ENCODE data around the gene SARS1. TPM values are rescaled to one million over a fixed set of nuclear protein-coding genes. Genes with fewer than 3 reads are reported as not detected.
A peak's percentile ranks its signal among the peaks of the same experiment; 100 is the strongest.

SARS1 gene
- total and polyA plus RNA-seq, 2 of the 13 experiments (the other 11 are each of a cell fraction or from before 2014, with no cell fraction given), result 103 to 134 TPM

- TF ChIP-seq HOXD1 (CRISPR knock-in tag; IDR thresholded peaks at IDR 0.05) (peak; percentile 49; the same call in 1 of the 2 replicates), REPIN1 (CRISPR knock-in tag; IDR thresholded peaks at IDR 0.05; ENCODE audit: borderline replicate concordance, low read depth) (peak; percentile 99), ZBTB20 (CRISPR knock-in tag; IDR thresholded peaks at IDR 0.05; ENCODE audit: borderline replicate concordance, low read depth) (peak; percentile 95; the same call in 1 of the 2 replicates), TBX2 (CRISPR knock-in tag; IDR thresholded peaks at IDR 0.05; ENCODE audit: borderline replicate concordance) (peak; percentile 69), ZNF138 (CRISPR knock-in tag; IDR thresholded peaks at IDR 0.05; ENCODE audit: low read depth) (0 out of 2 replicates have a peak, but pooled peaks have one; percentile 53), KMT2B (CRISPR knock-in tag; IDR thresholded peaks at IDR 0.05) (peak; percentile 83), HNF1A (IDR thresholded peaks at IDR 0.05; ENCODE audit: low read depth) (no peak), HNF1A (CRISPR knock-in tag; IDR thresholded peaks at IDR 0.05; ENCODE audit: borderline replicate concordance) (peak; percentile 65; the same call in 1 of the 2 replicates), KLF11 (CRISPR knock-in tag; IDR thresholded peaks at IDR 0.05) (peak; percentile 54; the same call in 1 of the 2 replicates), ZSCAN5A (CRISPR knock-in tag; IDR thresholded peaks at IDR 0.05; ENCODE audit: borderline replicate concordance) (peak; percentile 56; the same call in 1 of the 2 replicates), YEATS2 (CRISPR knock-in tag; IDR thresholded peaks at IDR 0.05; ENCODE audit: borderline replicate concordance) (peak; percentile 69; the same call in 1 of the 2 replicates), MXI1 (IDR thresholded peaks at IDR 0.05; ENCODE audit: borderline replicate concordance, low read depth, low read length) (peak; percentile 71; the same call in 1 of the 3 replicates), KDM4B (CRISPR knock-in tag; IDR thresholded peaks at IDR 0.05) (peak; percentile 89; the same call in 1 of the 2 replicates), ADNP (CRISPR knock-in tag; IDR thresholded peaks at IDR 0.05) (no peak), FOXA1 (IDR thresholded peaks at IDR 0.05) (no peak), FOXA1 (CRISPR knock-in tag; IDR thresholded peaks at IDR 0.05) (peak; percentile 54), AGO2 (optimal IDR thresholded peaks at IDR 0.05; ENCODE audit: low read depth, low read length) (no peak), ZNF350 (CRISPR knock-in tag; IDR thresholded peaks at IDR 0.05; ENCODE audit: borderline replicate concordance, low read depth) (peak; percentile 64; the same call in 1 of the 2 replicates), ARHGAP35 (CRISPR knock-in tag; IDR thresholded peaks at IDR 0.05; ENCODE audit: borderline replicate concordance) (0 out of 2 replicates have a peak, but pooled peaks have one; percentile 29), MYPOP (CRISPR knock-in tag; IDR thresholded peaks at IDR 0.05) (0 out of 2 replicates have a peak, but pooled peaks have one; percentile 53)
Observed at GRCh38 chr1:109263597-109264378, 50.1 kb downstream of the SARS1 start (continued).

All from HepG2 (cell line).